Measurements from ENCODE around the gene NUMA1. TPM values are rescaled to one million over a fixed set of nuclear protein-coding genes. Genes with fewer than 3 reads are reported as not detected.

The NUMA1 gene
- total and polyA plus RNA-seq, 2 of the 8 experiments (the other 6 are each of a cell fraction or from before 2014, with no cell fraction given) = 101 to 107 TPM

DNA sequence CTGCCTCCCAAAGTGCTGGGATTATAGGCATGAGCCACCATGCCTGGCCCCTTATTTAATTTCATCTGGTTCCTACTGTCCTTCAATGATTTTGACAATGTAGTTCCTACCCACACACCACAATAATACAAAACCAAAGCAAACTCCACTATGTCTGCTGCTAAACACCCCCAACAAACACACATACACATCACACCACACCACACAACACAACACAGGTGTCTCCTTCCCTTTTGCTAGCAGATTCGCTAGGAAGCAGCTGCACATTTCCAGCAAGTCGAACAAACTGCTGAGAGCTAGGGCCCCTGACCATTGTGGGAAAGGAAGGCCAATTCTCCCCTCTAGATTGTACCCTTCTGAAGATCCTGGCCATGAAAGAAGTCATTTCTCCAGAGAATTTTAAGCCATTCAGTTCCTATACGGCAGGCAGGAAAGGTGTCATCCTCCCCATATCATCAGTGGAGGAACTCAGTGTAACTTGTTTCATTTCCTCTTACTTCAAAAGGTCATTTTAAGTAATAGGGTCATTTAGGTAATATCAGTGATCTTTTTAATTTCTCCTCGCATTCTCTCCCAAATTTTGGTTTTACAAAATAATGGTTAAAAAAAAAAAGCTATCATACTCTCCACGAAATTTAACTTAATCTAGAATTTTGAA lies 18.5 kb downstream of the NUMA1 start:
- no peak overlapping the region for H2AK5ac ChIP-seq (ENCODE audit: low read depth, low read length)
- H2BK20ac ChIP-seq (ENCODE audit: low read length) = no peak overlapping the region
- H2BK120ac ChIP-seq (replicated peaks; ENCODE audit: low read depth, low read length) = no peak overlapping the region
- H3K4ac ChIP-seq (replicated peaks; ENCODE audit: insufficient read length, low read depth, low read length) = no peak overlapping the region
- H2AFZ ChIP-seq (ENCODE audit: low read length) = no peak overlapping the region
- H4K5ac ChIP-seq (ENCODE audit: insufficient read length, low read depth, low read length) = no peak overlapping the region
- H2BK12ac ChIP-seq (ENCODE audit: low read depth, low read length) = no peak overlapping the region
- H2BK5ac ChIP-seq (ENCODE audit: low read depth, low read length) = no peak overlapping the region
- no peaks in the 10 kb centered on the region; the same call in 1 of the 2 replicates for H3K79me1 ChIP-seq (ENCODE audit: low read depth, low read length)
- H3K23me2 ChIP-seq (ENCODE audit: low read depth, low read length) = no peaks in the 10 kb centered on the region
- no peak overlapping the region for H3K23ac ChIP-seq (ENCODE audit: insufficient read length)
- H3K4me1 ChIP-seq (replicated peaks in 1 of 4; ENCODE audit: control insufficient read depth in 3 of 4, insufficient read depth in 4 of 4, low read length in 3 of 4) = no peaks in the 10 kb centered on the region
- POLR2A ChIA-PET (ENCODE audit: partially characterized antibody) = interaction anchor here (0.9 to 1.5 kb wide), 2 partner anchors 21 to 31 kb away, joined by 3 to 4 read pairs; no protein-coding TSS in a partner anchor
- no peak for FAIRE-seq
- no peak overlapping the region for H3K14ac ChIP-seq (ENCODE audit: insufficient read length)
- H3K18ac ChIP-seq (ENCODE audit: extremely low read depth, low read length) = no peak overlapping the region
- no peak overlapping the region for H3K27ac ChIP-seq (ENCODE audit: low read depth, low read length)
- TF ChIP-seq TAF7 (optimal IDR thresholded peaks at IDR 0.05; ENCODE audit: borderline replicate concordance, low read depth, low read length) (no peak), RNF2 (IDR thresholded peaks at IDR 0.05; ENCODE audit: borderline replicate concordance, low read depth, low read length, missing control alignments, poor library complexity, severe bottlenecking) (no peak), NRF1 (IDR thresholded peaks at IDR 0.05; ENCODE audit: low read depth, low read length) (no peak), CBX8 (IDR thresholded peaks at IDR 0.05; ENCODE audit: borderline replicate concordance, low read depth, low read length) (no peak), KDM4A (IDR thresholded peaks at IDR 0.05; ENCODE audit: low read depth, low read length, severe bottlenecking) (no peak), SP2 (IDR thresholded peaks at IDR 0.05; ENCODE audit: low read length) (no peak), SP4 (IDR thresholded peaks at IDR 0.05; ENCODE audit: low read length) (no peak)
- TF ChIP-seq, protein P1, sequence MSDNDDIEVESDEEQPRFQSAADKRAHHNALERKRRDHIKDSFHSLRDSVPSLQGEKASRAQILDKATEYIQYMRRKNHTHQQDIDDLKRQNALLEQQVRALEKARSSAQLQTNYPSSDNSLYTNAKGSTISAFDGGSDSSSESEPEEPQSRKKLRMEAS (IDR thresholded peaks at IDR 0.05) = no peak
- TF ChIP-seq, protein P2, sequence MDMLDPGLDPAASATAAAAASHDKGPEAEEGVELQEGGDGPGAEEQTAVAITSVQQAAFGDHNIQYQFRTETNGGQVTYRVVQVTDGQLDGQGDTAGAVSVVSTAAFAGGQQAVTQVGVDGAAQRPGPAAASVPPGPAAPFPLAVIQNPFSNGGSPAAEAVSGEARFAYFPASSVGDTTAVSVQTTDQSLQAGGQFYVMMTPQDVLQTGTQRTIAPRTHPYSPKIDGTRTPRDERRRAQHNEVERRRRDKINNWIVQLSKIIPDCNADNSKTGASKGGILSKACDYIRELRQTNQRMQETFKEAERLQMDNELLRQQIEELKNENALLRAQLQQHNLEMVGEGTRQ (IDR thresholded peaks at IDR 0.05; ENCODE audit: low read length) = no peak
- no peaks in the 10 kb centered on the region for H3K27me3 ChIP-seq (replicated peaks in 1 of 4; ENCODE audit: control insufficient read depth in 3 of 4, extremely low read depth in 1 of 4, insufficient read depth in 3 of 4, low read length in 3 of 4)
- no peak overlapping the region for H3K9ac ChIP-seq (replicated peaks in 1 of 4; ENCODE audit: extremely low read depth in 1 of 4, low read depth in 3 of 4, low read length in 3 of 4)
- no peaks in the 10 kb centered on the region for H3K9me3 ChIP-seq (ENCODE audit: insufficient read depth in 2 of 2, low read depth in 1 of 2, low read length in 1 of 2)
- no peak overlapping the region for H3K56ac ChIP-seq (replicated peaks; ENCODE audit: insufficient read length, low read depth, low read length)
- 90% methylated on average over 5 of the region's 5 CpGs; no CpG with 5 or more reads in 1 of the 2 experiments for WGBS, 2 experiments (ENCODE audit: extremely low coverage in 1 of 2, insufficient coverage in 1 of 2, insufficient read length in 1 of 2, insufficient replicate concordance in 2 of 2, low coverage in 1 of 2, low lambda C conversion rate in 2 of 2, missing lambda C conversion rate in 1 of 2)
- H3K36me3 ChIP-seq (ENCODE audit: control insufficient read depth in 2 of 4, insufficient read depth in 4 of 4, low read length in 3 of 4) = peaks cover 0 to 10% (median 2%) of the 10 kb centered on the region in 4 experiments; a peak in 3 of 8 replicates
- no peak overlapping the region for H2BK15ac ChIP-seq (ENCODE audit: low read length)
- H3K79me2 ChIP-seq (ENCODE audit: control insufficient read depth in 1 of 2, insufficient read depth in 2 of 2, low read length in 2 of 2) = peaks cover 0 to 31% of the 10 kb centered on the region in 2 experiments; a peak in 3 of 4 replicates
- no peak overlapping the region for H4K91ac ChIP-seq (replicated peaks; ENCODE audit: insufficient read length, low read length)
- CTCF ChIA-PET (ENCODE audit: partially characterized antibody) = interaction anchor here (1.0 to 1.2 kb wide), 6 partner anchors 9 to 37 kb away, joined by 3 to 5 read pairs (median 3); no protein-coding TSS in a partner anchor
- H3K4me3 ChIP-seq (ENCODE audit: extremely low read depth in 1 of 4, insufficient read depth in 2 of 4, low read depth in 3 of 4, low read length in 4 of 4) = no peak overlapping the region
- no peak for DNase-seq (ENCODE audit: low read depth in 1 of 2, low spot score in 2 of 2)
- peaks cover 0 to 6% of the 10 kb centered on the region in 2 experiments for H4K20me1 ChIP-seq (replicated peaks in 1 of 2; ENCODE audit: control insufficient read depth in 1 of 2, insufficient read depth in 2 of 2, low read length in 2 of 2)
- H3K4me2 ChIP-seq (ENCODE audit: insufficient read depth in 1 of 2, low read depth in 2 of 2, low read length in 2 of 2) = no peak overlapping the region
- no peak overlapping the region for H4K8ac ChIP-seq (ENCODE audit: extremely low read depth, insufficient read depth, low read length)
